ENCODE results near the gene RMC1. TPM values are rescaled to one million over a fixed set of nuclear protein-coding genes. Genes with fewer than 3 reads are reported as not detected.

RMC1 gene
- total RNA-seq, 2 experiments from 2014 or later: 46.9 to 48.3 TPM

DNA sequence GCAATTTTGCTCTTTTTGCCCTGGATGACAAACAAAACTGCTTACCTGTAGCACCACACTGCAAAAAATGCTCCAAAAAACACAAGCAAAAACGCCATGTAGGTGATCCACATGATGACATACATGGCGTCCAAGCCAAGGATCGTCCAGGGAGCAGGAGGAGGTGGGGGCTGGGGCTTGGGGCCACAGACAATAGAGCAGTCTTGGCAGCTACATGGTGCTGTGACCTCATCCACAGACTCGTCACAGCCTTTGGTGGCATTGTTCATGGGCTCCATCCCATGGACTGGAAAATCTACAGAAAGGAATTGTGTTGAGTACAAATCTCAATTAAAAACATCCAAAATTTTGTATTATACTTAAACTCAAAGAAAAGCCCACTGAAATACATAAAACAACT is 56.9 kb downstream of the RMC1 start:
- CTCF ChIA-PET: no interaction called here
- POLR2A ChIA-PET: no interaction called here
- peaks cover 91% of the 10 kb centered on the region for H3K36me3 Mint-ChIP-seq (ENCODE audit: low read depth)

DNA sequence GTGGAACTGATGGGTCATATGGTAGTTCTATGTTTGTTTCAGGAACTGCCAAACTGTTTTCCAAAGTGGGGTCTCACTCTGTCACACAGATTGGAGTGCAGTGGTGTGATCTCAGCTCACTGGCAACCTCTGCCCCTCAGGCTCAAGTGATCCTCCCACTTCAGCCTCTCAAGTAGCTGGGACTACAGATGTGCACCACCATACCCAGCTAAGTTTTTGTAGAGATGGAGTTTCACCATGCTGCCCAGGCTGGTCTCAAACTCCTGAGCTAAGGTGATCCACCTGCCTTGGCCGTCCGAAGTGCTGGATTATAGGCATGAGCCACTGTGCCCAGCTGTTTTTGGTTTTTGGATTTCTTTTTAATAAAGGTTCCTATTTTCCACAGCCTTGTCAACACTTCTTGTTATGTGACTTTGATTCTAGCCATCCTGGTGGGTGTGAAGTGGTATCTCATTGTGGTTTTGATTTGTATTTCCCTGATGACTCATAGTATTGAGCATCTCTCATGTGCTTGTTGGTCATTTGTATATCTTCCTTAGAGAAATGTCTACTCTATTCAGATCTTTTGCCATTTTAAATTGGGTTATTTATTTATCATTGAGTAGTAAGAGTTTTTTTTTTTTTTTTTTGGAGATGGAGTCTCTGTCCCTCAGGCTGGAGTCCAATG is 60.2 kb downstream of the RMC1 start:
- no peaks in the 10 kb centered on the region for H3K27me3 ChIP-seq (ENCODE audit: control insufficient read depth in 1 of 2, insufficient read depth in 2 of 2, low read length in 2 of 2)
- peak in 3 of 14 experiments; percentile 32 to 64 (median 51) for DNase-seq
- ChIA-PET CTCF (no interaction called here), POLR2A (no interaction called here)
- H3K27me3 Mint-ChIP-seq: no peaks in the 10 kb centered on the region
- H3K4me3 Mint-ChIP-seq: no peak overlapping the region
- H3K27ac ChIP-seq (ENCODE audit: low read depth in 1 of 2, low read length in 2 of 2): no peak overlapping the region
- H3K36me3 ChIP-seq (ENCODE audit: insufficient read depth, low read length): peaks cover 65% of the 10 kb centered on the region
- peaks cover 87% of the 10 kb centered on the region for H3K36me3 Mint-ChIP-seq (ENCODE audit: low read depth)
- H3K4me3 ChIP-seq (ENCODE audit: low read length): no peak overlapping the region
- ATAC-seq (ENCODE audit: poor library complexity): no peak
- H3K4me1 Mint-ChIP-seq (ENCODE audit: low read depth): peaks cover 5% of the 10 kb centered on the region
- no peaks in the 10 kb centered on the region for H3K9me3 Mint-ChIP-seq
- peaks cover 9% of the 10 kb centered on the region for H3K4me1 ChIP-seq (ENCODE audit: insufficient read depth, low read length)
- H3K27ac Mint-ChIP-seq: peak overlapping the region; percentile 44
- no peaks in the 10 kb centered on the region for H3K9me3 ChIP-seq (ENCODE audit: control insufficient read depth in 1 of 2, insufficient read depth in 1 of 2, low read length in 2 of 2)
- intact Hi-C loops (cut with DNase I, micrococcal nuclease): no loop called here
- TF ChIP-seq CTCF (IDR thresholded peaks at IDR 0.05): no peak

More for the DNA sequence above, 56.9 kb downstream of the RMC1 start:
- Histone ChIP-seq H3K36me3 (ENCODE audit: insufficient read depth, low read length) (peaks cover 65% of the 10 kb centered on the region), H3K4me3 (ENCODE audit: low read length) (no peak overlapping the region), H3K4me1 (ENCODE audit: insufficient read depth, low read length) (peaks cover 9% of the 10 kb centered on the region), H3K27me3 (ENCODE audit: control insufficient read depth in 1 of 2, insufficient read depth in 2 of 2, low read length in 2 of 2) (no peaks in the 10 kb centered on the region), H3K27ac (ENCODE audit: low read depth in 1 of 2, low read length in 2 of 2) (no peak overlapping the region), H3K9me3 (ENCODE audit: control insufficient read depth in 1 of 2, insufficient read depth in 1 of 2, low read length in 2 of 2) (no peaks in the 10 kb centered on the region)
- Mint-ChIP-seq H3K4me1 (ENCODE audit: low read depth) (peaks cover 5% of the 10 kb centered on the region), H3K27me3 (no peaks in the 10 kb centered on the region), H3K9me3 (no peaks in the 10 kb centered on the region), H3K4me3 (no peak overlapping the region), H3K27ac (no peak overlapping the region)
- intact Hi-C loops (cut with DNase I, micrococcal nuclease): no loop called here
- no peak for TF ChIP-seq CTCF (IDR thresholded peaks at IDR 0.05)
- ATAC-seq (ENCODE audit: poor library complexity) (no peak), DNase-seq (no peak)

GRCh38 chr18:23565916-23566547 is 62.7 kb downstream of the RMC1 start:
- ATAC-seq (ENCODE audit: poor library complexity) (no peak), DNase-seq (no peak)
- Mint-ChIP-seq H3K27me3 (no peaks in the 10 kb centered on the region), H3K4me3 (no peak overlapping the region), H3K36me3 (ENCODE audit: low read depth) (peaks cover 90% of the 10 kb centered on the region), H3K4me1 (ENCODE audit: low read depth) (peaks cover 5% of the 10 kb centered on the region), H3K27ac (no peak overlapping the region), H3K9me3 (no peaks in the 10 kb centered on the region)
- CTCF ChIA-PET: no interaction called here
- POLR2A ChIA-PET: no interaction called here
- no peaks in the 10 kb centered on the region for H3K9me3 ChIP-seq (ENCODE audit: control insufficient read depth in 1 of 2, insufficient read depth in 1 of 2, low read length in 2 of 2)
- no peak overlapping the region for H3K4me3 ChIP-seq (ENCODE audit: low read length)
- peaks cover 13% of the 10 kb centered on the region for H3K4me1 ChIP-seq (ENCODE audit: insufficient read depth, low read length)
- intact Hi-C loops (cut with DNase I, micrococcal nuclease): no loop called here
- H3K27me3 ChIP-seq (ENCODE audit: control insufficient read depth in 1 of 2, insufficient read depth in 2 of 2, low read length in 2 of 2): no peaks in the 10 kb centered on the region
- TF ChIP-seq CTCF (IDR thresholded peaks at IDR 0.05): no peak
- no peak overlapping the region for H3K27ac ChIP-seq (ENCODE audit: low read depth in 1 of 2, low read length in 2 of 2)
- H3K36me3 ChIP-seq (ENCODE audit: insufficient read depth, low read length): peaks cover 58% of the 10 kb centered on the region

Measured in CD4-positive, alpha-beta T cell (primary cell).